DOHH2 (cell line): ENCODE measurements around the gene LPXN.

Experiments used
- H3F3A ChIP-seq: fragments of 200-600 bp; sonication (generic), shearing (Covaris generic); 2 replicates; pipeline ENCODE4 v1.6.0; 2016; ENCODE audit warnings: antibody characterized with exemption, mild to moderate bottlenecking; ENCODE audit not compliant: control insufficient read depth, insufficient read depth
- H3K27ac ChIP-seq: fragments of 200-600 bp; sonication (generic); 2 replicates; pipeline ENCODE4 v1.5.1; 2014; ENCODE audit warnings: low read depth, mild to moderate bottlenecking, low read length, moderate library complexity
- H3K27me3 ChIP-seq: fragments of 200-600 bp; sonication (generic); 2 replicates; pipeline ENCODE4 v1.6.1; 2014; ENCODE audit warnings: mild to moderate bottlenecking, low read length, mixed read lengths; ENCODE audit not compliant: control insufficient read depth
- H3K36me3 ChIP-seq: fragments of 200-600 bp; sonication (generic); 2 replicates; pipeline ENCODE4 v1.6.1; 2014; ENCODE audit warnings: mild to moderate bottlenecking, low read length, moderate library complexity, mixed read lengths; ENCODE audit not compliant: control insufficient read depth
- H3K4me1 ChIP-seq: fragments of 200-600 bp; sonication (generic); 2 replicates; pipeline ENCODE4 v1.6.1; 2014; ENCODE audit warnings: mild to moderate bottlenecking, low read length, mixed read lengths; ENCODE audit not compliant: control insufficient read depth
- H3K4me2 ChIP-seq: fragments of 200-600 bp; sonication (generic); 2 replicates; pipeline ENCODE4 v1.6.0; 2014; ENCODE audit warnings: mild to moderate bottlenecking, low read length, moderate library complexity
- H3K4me3 ChIP-seq: fragments of 200-600 bp; sonication (generic); 2 replicates; pipeline ENCODE4 v1.5.1; 2014; ENCODE audit warnings: mild to moderate bottlenecking, low read length, mixed read lengths
- H3K79me2 ChIP-seq: fragments of 200-600 bp; sonication (generic); 2 replicates; pipeline ENCODE4 v1.6.1; 2014; ENCODE audit warnings: mild to moderate bottlenecking, low read length, mixed read lengths; ENCODE audit not compliant: control insufficient read depth
- H3K9me2 ChIP-seq: fragments of 200-600 bp; sonication (generic); replicated peaks from 2 replicates; pipeline ENCODE4 v1.6.1; 2014; ENCODE audit warnings: mild to moderate bottlenecking, low read length, mixed read lengths; ENCODE audit not compliant: control insufficient read depth
- H3K9me3 ChIP-seq: fragments of 200-600 bp; sonication (generic); 2 replicates; pipeline ENCODE4 v1.6.1; 2014; ENCODE audit warnings: antibody characterized with exemption, low read length, mixed read lengths; ENCODE audit not compliant: control insufficient read depth, insufficient read depth
- H4K20me1 ChIP-seq: fragments of 200-600 bp; sonication (generic); 2 replicates; pipeline ENCODE4 v1.6.0; 2014; ENCODE audit warnings: low read depth, mild to moderate bottlenecking, antibody characterized with exemption, low read length, moderate library complexity; ENCODE audit not compliant: control insufficient read depth, insufficient read depth
- CTCF ChIP-seq: fragments of 200-600 bp; sonication (generic); IDR thresholded peaks from one replicate; pipeline ENCODE4 v1.5.1; 2014; ENCODE audit warnings: antibody characterized with exemption, mild to moderate bottlenecking, low read depth, low read length; ENCODE audit not compliant: poor library complexity, severe bottlenecking
- EZH2phosphoT487 ChIP-seq: fragments of 200-600 bp; sonication (generic); IDR thresholded peaks from 2 replicates; pipeline ENCODE4 v1.6.1; 2017; ENCODE audit warnings: borderline replicate concordance, mild to moderate bottlenecking, antibody characterized with exemption, low read length, moderate library complexity, mixed read lengths

LPXN gene

GRCh38 chr11:58621586-58622262 is 46.1 kb upstream of the LPXN start:
- Histone ChIP-seq H3K9me3 (no peaks in the 10 kb centered on the region), H3K27me3 (no peaks in the 10 kb centered on the region), H3K9me2 (no peaks in the 10 kb centered on the region), H3K79me2 (peaks cover 3% of the 10 kb centered on the region), H3K4me2 (no peak overlapping the region), H3F3A (peaks cover 6% of the 10 kb centered on the region; the same call in 1 of the 2 replicates), H3K4me3 (no peak overlapping the region), H3K36me3 (peaks cover 94% of the 10 kb centered on the region), H3K4me1 (peaks cover 19% of the 10 kb centered on the region), H4K20me1 (no peaks in the 10 kb centered on the region; the same call in 1 of the 2 replicates), H3K27ac (no peak overlapping the region)
- no peak for TF ChIP-seq EZH2phosphoT487
- TF ChIP-seq CTCF, result no peak

DNA sequence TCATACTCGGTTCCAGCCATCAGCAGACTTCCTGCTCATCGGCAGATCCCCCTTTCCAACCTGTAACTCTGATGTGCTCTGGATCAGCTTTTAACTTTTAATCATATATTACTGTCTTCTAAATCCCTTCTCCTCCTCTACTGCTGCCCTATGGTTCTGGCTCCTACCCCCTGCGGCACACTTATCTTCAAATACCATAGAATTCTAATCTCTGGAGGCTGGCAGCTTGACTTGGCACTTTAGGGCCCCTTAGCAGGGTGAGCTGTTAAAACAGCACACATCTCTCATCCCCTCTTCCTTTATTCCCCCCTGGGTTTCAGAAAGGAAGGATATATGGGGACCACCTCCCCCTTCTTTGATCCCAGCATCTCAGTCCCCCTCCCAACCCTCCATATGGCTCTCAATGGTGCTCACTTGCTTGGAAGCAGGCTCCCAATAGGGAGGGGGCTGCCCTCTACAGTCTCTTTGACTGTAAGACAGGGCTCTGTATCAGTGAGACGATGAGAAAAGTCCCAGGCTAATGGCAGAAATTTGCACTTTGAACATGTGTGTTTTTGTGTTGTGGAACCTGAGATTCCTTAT is 42.4 kb upstream of the LPXN start:
- Histone ChIP-seq H3K27me3 (no peaks in the 10 kb centered on the region), H3K4me3 (no peak overlapping the region), H3K36me3 (peaks cover 98% of the 10 kb centered on the region), H3K9me2 (no peaks in the 10 kb centered on the region), H3K79me2 (peaks cover 3% of the 10 kb centered on the region), H3K4me2 (no peak overlapping the region), H4K20me1 (no peaks in the 10 kb centered on the region; the same call in 1 of the 2 replicates), H3K27ac (no peak overlapping the region), H3F3A (no peaks in the 10 kb centered on the region; the same call in 1 of the 2 replicates), H3K4me1 (no peaks in the 10 kb centered on the region), H3K9me3 (no peaks in the 10 kb centered on the region)
- TF ChIP-seq EZH2phosphoT487 (no peak), CTCF (peak; percentile 30)

DNA sequence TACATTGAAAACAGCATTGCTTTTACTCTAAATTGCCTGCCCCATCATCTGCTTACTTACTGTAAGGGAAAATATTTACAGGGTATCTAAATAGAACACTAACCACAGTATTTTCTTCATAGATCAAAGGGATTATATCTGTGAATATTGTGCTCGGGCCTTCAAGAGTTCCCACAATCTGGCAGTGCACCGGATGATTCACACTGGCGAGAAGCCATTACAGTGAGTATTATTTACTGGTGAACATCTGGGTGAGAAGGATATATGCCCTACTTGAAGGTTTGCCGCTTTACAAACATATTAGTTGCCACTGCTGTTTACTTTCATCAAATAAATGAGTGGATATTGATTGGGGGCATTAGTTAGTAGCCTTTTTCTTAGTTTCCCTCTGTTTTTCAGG is 40.9 kb upstream of the LPXN start:
- no peaks in the 10 kb centered on the region for H3K27me3 ChIP-seq
- no peak overlapping the region for H3K27ac ChIP-seq
- no peaks in the 10 kb centered on the region for H3K9me2 ChIP-seq
- H3K9me3 ChIP-seq, result no peaks in the 10 kb centered on the region
- H3K4me2 ChIP-seq, result no peak overlapping the region
- peaks cover 3% of the 10 kb centered on the region for H3K79me2 ChIP-seq
- no peak overlapping the region for H3K4me3 ChIP-seq
- TF ChIP-seq EZH2phosphoT487 (no peak), CTCF (no peak)
- H3F3A ChIP-seq, result no peaks in the 10 kb centered on the region; the same call in 1 of the 2 replicates
- H4K20me1 ChIP-seq, result no peaks in the 10 kb centered on the region; the same call in 1 of the 2 replicates
- no peaks in the 10 kb centered on the region for H3K4me1 ChIP-seq
- H3K36me3 ChIP-seq, result peaks cover 98% of the 10 kb centered on the region
